H4 (cell line): ENCODE data around the gene INTS12. TPM values are rescaled to one million over a fixed set of nuclear protein-coding genes. Genes with fewer than 3 reads are reported as not detected.

Experiments used
- DNase-seq: peaks from one replicate; pipeline ENCODE4 v3.0.0-alpha.2; 2015; ENCODE audit warnings: low spot score
- total RNA-seq: library from RNA; depleted of rRNA; stranded (reverse); fragments of >200 nt; shearing (Covaris generic); gene quantifications from 2 replicates; pipeline ENCODE4 v1.2.3, GENCODE V29; 2014

The INTS12 gene
- total RNA-seq, 1 experiment from 2014 or later: 26.5 TPM

- DNase-seq: no peak
These were observed 21.9 kb downstream of the INTS12 start for GRCh38 chr4:105686571-105686970.

GRCh38 chr4:105683038-105683437 lies 25.5 kb downstream of the INTS12 start:
- DNase-seq: no peak

- peak; percentile 8 for DNase-seq
These were observed 29.3 kb downstream of the INTS12 start for GRCh38 chr4:105679186-105679585.

- no peak for DNase-seq
These were observed 30.8 kb downstream of the INTS12 start for GRCh38 chr4:105677709-105678108.

- no peak for DNase-seq
These were observed 34.5 kb downstream of the INTS12 start for GRCh38 chr4:105674011-105674410.

GRCh38 chr4:105671301-105671700 lies 37.2 kb downstream of the INTS12 start:
- no peak for DNase-seq

GRCh38 chr4:105670684-105671083 lies 37.8 kb downstream of the INTS12 start:
- DNase-seq: no peak

GRCh38 chr4:105666693-105667092 lies 41.8 kb downstream of the INTS12 start:
- DNase-seq: peak; percentile 32

- no peak for DNase-seq
These were observed 45.4 kb downstream of the INTS12 start for GRCh38 chr4:105662935-105663675.

- DNase-seq: no peak
These were observed 47.5 kb downstream of the INTS12 start for GRCh38 chr4:105661028-105661427.

- no peak for DNase-seq
These were observed 49.3 kb downstream of the INTS12 start for GRCh38 chr4:105659190-105659589.

GRCh38 chr4:105657117-105657765 lies 51.2 kb downstream of the INTS12 start:
- no peak for DNase-seq

- no peak for DNase-seq
These were observed 56.1 kb downstream of the INTS12 start for GRCh38 chr4:105652286-105652888.

- no peak for DNase-seq
These were observed 56.6 kb downstream of the INTS12 start for GRCh38 chr4:105651884-105652283.

GRCh38 chr4:105650190-105650589 lies 58.3 kb downstream of the INTS12 start:
- no peak for DNase-seq

GRCh38 chr4:105645440-105645839 lies 63.0 kb downstream of the INTS12 start:
- DNase-seq: no peak

- no peak for DNase-seq
These were observed 64.2 kb downstream of the INTS12 start for GRCh38 chr4:105644257-105644656.

GRCh38 chr4:105641845-105642244 lies 66.6 kb downstream of the INTS12 start:
- DNase-seq: no peak

GRCh38 chr4:105637408-105638176 lies 70.9 kb downstream of the INTS12 start:
- DNase-seq: no peak

- DNase-seq: no peak
These were observed 73.9 kb downstream of the INTS12 start for GRCh38 chr4:105634402-105635080.

- DNase-seq: no peak
These were observed 75.2 kb downstream of the INTS12 start for GRCh38 chr4:105633241-105633640.
